ENCODE data around the gene CRB3.
A peak's percentile ranks its signal among the peaks of the same experiment; 100 is the strongest.

CRB3 gene

GRCh38 chr19:6499052-6499790, 35.1 kb downstream of the CRB3 start:
- no peak overlapping the region for H3K4ac ChIP-seq (ENCODE audit: low read depth in 1 of 2, low read length in 2 of 2)
- no peak overlapping the region for H2AK5ac ChIP-seq (ENCODE audit: low read length, severe bottlenecking)
- H4K8ac ChIP-seq (ENCODE audit: low read length) = no peak overlapping the region
- H3K4me2 ChIP-seq (ENCODE audit: low read length, poor library complexity, severe bottlenecking) = no peak overlapping the region
- no peak overlapping the region for H4K91ac ChIP-seq (ENCODE audit: low read length)
- H3K36me3 ChIP-seq (ENCODE audit: control insufficient read depth in 1 of 2, insufficient read depth in 2 of 2, low read depth in 1 of 2, low read length in 2 of 2) = peaks cover 0 to 11% of the 10 kb centered on the region in 2 experiments
- no peak overlapping the region for H3K4me3 ChIP-seq (ENCODE audit: insufficient read depth in 1 of 2, low read depth in 1 of 2, low read length in 2 of 2)
- no peak overlapping the region for H3K27ac ChIP-seq (ENCODE audit: low read length, poor library complexity, severe bottlenecking)
- H2BK5ac ChIP-seq (ENCODE audit: low read depth, low read length, poor library complexity, severe bottlenecking) = no peak overlapping the region
- peaks cover 16% of the 10 kb centered on the region for H3K4me1 ChIP-seq (ENCODE audit: control insufficient read depth, insufficient read depth, low read depth, low read length)
- no peak overlapping the region for H2BK120ac ChIP-seq (ENCODE audit: low read depth, low read length)
- no peak overlapping the region for H2BK15ac ChIP-seq (ENCODE audit: low read depth, poor library complexity, severe bottlenecking)
- no peak overlapping the region for H3K9ac ChIP-seq (ENCODE audit: low read length)
- H3K18ac ChIP-seq (ENCODE audit: low read depth in 1 of 2, low read length in 2 of 2) = no peak overlapping the region
- H3K27me3 ChIP-seq (ENCODE audit: control insufficient read depth in 1 of 2, insufficient read depth in 1 of 2, low read length in 2 of 2) = peaks cover 35 to 55% of the 10 kb centered on the region in 2 experiments
- no peak overlapping the region for H2AFZ ChIP-seq (ENCODE audit: low read depth, low read length)
- H3K9me3 ChIP-seq (ENCODE audit: control insufficient read depth, low read length) = no peaks in the 10 kb centered on the region
- H3K14ac ChIP-seq (ENCODE audit: low read length in 2 of 2) = no peak overlapping the region
- no peak overlapping the region for H3K23ac ChIP-seq (ENCODE audit: low read length in 2 of 2)
- no peak overlapping the region for H2BK12ac ChIP-seq (ENCODE audit: low read length in 2 of 2)
- WGBS = 79% methylated on average over 17 of the region's 17 CpGs
- H3K79me1 ChIP-seq (replicated peaks; ENCODE audit: low read length, poor library complexity, severe bottlenecking) = no peaks in the 10 kb centered on the region
- no peak for DNase-seq

DNA sequence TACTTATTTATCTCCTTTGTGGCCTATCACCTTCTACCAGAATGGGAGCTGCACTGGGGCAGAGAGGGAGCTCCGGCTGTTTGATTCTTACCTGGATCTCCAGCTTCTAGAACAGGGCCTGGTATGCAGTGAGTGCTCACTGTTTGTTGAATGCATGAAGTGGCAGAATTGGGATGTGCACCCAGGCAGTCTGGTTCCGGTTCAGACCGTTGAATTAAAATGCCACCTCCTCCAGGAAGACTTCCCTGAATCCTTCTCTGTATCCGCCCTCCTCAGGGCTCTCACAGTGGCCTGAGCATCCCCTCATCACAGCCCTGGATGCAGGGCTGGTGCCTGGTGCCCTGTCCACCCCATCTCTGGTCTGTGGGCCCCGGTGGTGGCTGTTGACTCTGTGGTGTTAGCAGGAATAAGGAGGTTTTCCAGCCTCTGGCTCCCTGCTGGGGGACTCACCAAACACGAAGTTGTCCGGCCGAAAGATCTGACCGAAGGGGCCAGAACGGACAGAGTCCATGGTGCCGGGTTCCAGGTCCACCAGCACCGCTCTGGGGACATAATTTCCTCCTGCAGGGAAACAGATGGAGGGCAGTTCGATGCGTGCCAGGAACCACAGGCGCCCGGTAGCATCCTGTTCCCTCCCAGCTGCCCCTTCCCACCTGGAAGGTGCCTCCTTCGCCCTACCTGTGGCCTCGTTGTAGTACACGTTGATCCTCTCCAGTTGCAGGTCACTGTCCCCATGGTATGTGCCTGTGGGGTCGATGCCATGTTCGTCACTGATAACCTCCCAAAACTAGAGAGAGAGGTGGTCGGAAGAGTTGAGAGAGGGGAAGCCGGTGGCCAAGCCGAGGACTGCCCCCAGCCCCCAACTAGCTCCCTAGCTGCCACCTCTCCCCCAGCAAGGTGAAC, 37.0 kb downstream of the CRB3 start:
- peak overlapping the region in 1 of 2 experiments; percentile 71 for H3K4me3 ChIP-seq (ENCODE audit: insufficient read depth in 1 of 2, low read depth in 1 of 2, low read length in 2 of 2)
- H3K4me1 ChIP-seq (ENCODE audit: control insufficient read depth, insufficient read depth, low read depth, low read length) = peaks cover 17% of the 10 kb centered on the region
- H3K9ac ChIP-seq (ENCODE audit: low read length) = no peak overlapping the region
- no peak overlapping the region for H2BK5ac ChIP-seq (ENCODE audit: low read depth, low read length, poor library complexity, severe bottlenecking)
- H3K4me2 ChIP-seq (ENCODE audit: low read length, poor library complexity, severe bottlenecking) = peak overlapping the region; percentile 97
- no peak overlapping the region for H2BK15ac ChIP-seq (ENCODE audit: low read depth, poor library complexity, severe bottlenecking)
- no peak overlapping the region for H2BK120ac ChIP-seq (ENCODE audit: low read depth, low read length)
- H4K8ac ChIP-seq (ENCODE audit: low read length) = no peak overlapping the region
- H3K36me3 ChIP-seq (ENCODE audit: control insufficient read depth in 1 of 2, insufficient read depth in 2 of 2, low read depth in 1 of 2, low read length in 2 of 2) = peaks cover 0 to 3% of the 10 kb centered on the region in 2 experiments
- no peak overlapping the region for H2AFZ ChIP-seq (ENCODE audit: low read depth, low read length)
- H3K14ac ChIP-seq (ENCODE audit: low read length in 2 of 2) = no peak overlapping the region
- H2AK5ac ChIP-seq (ENCODE audit: low read length, severe bottlenecking) = no peak overlapping the region
- DNase-seq = no peak
- H3K27ac ChIP-seq (ENCODE audit: low read length, poor library complexity, severe bottlenecking) = no peak overlapping the region
- no peaks in the 10 kb centered on the region for H3K79me1 ChIP-seq (replicated peaks; ENCODE audit: low read length, poor library complexity, severe bottlenecking)
- H4K91ac ChIP-seq (ENCODE audit: low read length) = no peak overlapping the region
- H3K9me3 ChIP-seq (ENCODE audit: control insufficient read depth, low read length) = no peaks in the 10 kb centered on the region
- H2BK12ac ChIP-seq (ENCODE audit: low read length in 2 of 2) = no peak overlapping the region
- no peak overlapping the region for H3K4ac ChIP-seq (ENCODE audit: low read depth in 1 of 2, low read length in 2 of 2)
- 60% methylated on average over 18 of the region's 24 CpGs for WGBS
- H3K27me3 ChIP-seq (ENCODE audit: control insufficient read depth in 1 of 2, insufficient read depth in 1 of 2, low read length in 2 of 2) = peaks cover 35 to 55% of the 10 kb centered on the region in 2 experiments
- no peak overlapping the region for H3K23ac ChIP-seq (ENCODE audit: low read length in 2 of 2)
- no peak overlapping the region for H3K18ac ChIP-seq (ENCODE audit: low read depth in 1 of 2, low read length in 2 of 2)

- Histone ChIP-seq H3K4ac (ENCODE audit: low read depth in 1 of 2, low read length in 2 of 2) (no peak within 1 kb of the TSS), H2BK120ac (ENCODE audit: low read depth, low read length) (no peak within 1 kb of the TSS), H2BK15ac (ENCODE audit: low read depth, poor library complexity, severe bottlenecking) (no peak within 1 kb of the TSS), H3K14ac (ENCODE audit: low read length in 2 of 2) (no peak within 1 kb of the TSS), H3K23ac (ENCODE audit: low read length in 2 of 2) (no peak within 1 kb of the TSS), H2AFZ (ENCODE audit: low read depth, low read length) (no peak within 1 kb of the TSS), H4K91ac (ENCODE audit: low read length) (no peak within 1 kb of the TSS), H2BK12ac (ENCODE audit: low read length in 2 of 2) (no peak within 1 kb of the TSS), H3K9me3 (ENCODE audit: control insufficient read depth, low read length) (no peaks in the 10 kb centered on the region), H3K4me3 (ENCODE audit: insufficient read depth in 1 of 2, low read depth in 1 of 2, low read length in 2 of 2) (peak within 1 kb of the TSS in 1 of 2 experiments; percentile 71), H3K18ac (ENCODE audit: low read depth in 1 of 2, low read length in 2 of 2) (no peak within 1 kb of the TSS), H3K79me1 (replicated peaks; ENCODE audit: low read length, poor library complexity, severe bottlenecking) (no peaks in the 10 kb centered on the region), H3K4me1 (ENCODE audit: control insufficient read depth, insufficient read depth, low read depth, low read length) (peaks cover 17% of the 10 kb centered on the region), H3K27ac (ENCODE audit: low read length, poor library complexity, severe bottlenecking) (no peak within 1 kb of the TSS), H3K27me3 (ENCODE audit: control insufficient read depth in 1 of 2, insufficient read depth in 1 of 2, low read length in 2 of 2) (peaks cover 35 to 55% of the 10 kb centered on the region in 2 experiments), H3K4me2 (ENCODE audit: low read length, poor library complexity, severe bottlenecking) (peak within 1 kb of the TSS; percentile 97), H4K8ac (ENCODE audit: low read length) (no peak within 1 kb of the TSS), H2AK5ac (ENCODE audit: low read length, severe bottlenecking) (no peak within 1 kb of the TSS), H3K36me3 (ENCODE audit: control insufficient read depth in 1 of 2, insufficient read depth in 2 of 2, low read depth in 1 of 2, low read length in 2 of 2) (peaks cover 0 to 3% of the 10 kb centered on the region in 2 experiments), H3K9ac (ENCODE audit: low read length) (no peak within 1 kb of the TSS), H2BK5ac (ENCODE audit: low read depth, low read length, poor library complexity, severe bottlenecking) (no peak within 1 kb of the TSS)
- DNase-seq = no peak
- WGBS = 7% methylated on average over 32 of the region's 71 CpGs
Observed at GRCh38 chr19:6501740-6502648, 37.9 kb downstream of the CRB3 start, which contains the start of gene TUBB4A. TUBB4A (minus strand) TSS chr19:6502309; CDS start chr19:6502212, 97 bp downstream.
